ENCODE results near the gene SEMA3E.

- no peak for TF ChIP-seq CTCF (IDR thresholded peaks at IDR 0.05; ENCODE audit: low read length)
- no peak for TF ChIP-seq EZH2 (IDR thresholded peaks at IDR 0.05; ENCODE audit: borderline replicate concordance, low read length)
These were observed 164.7 kb downstream of the SEMA3E start for GRCh38 chr7:83484266-83484665.

All from OCI-LY1 (cell line).